ENCODE results near the gene SAMD4B. TPM values are rescaled to one million over a fixed set of nuclear protein-coding genes. Genes with fewer than 3 reads are reported as not detected.

SAMD4B gene
- total RNA-seq, 2 experiments from 2014 or later: 59.4 to 60.0 TPM

- Histone ChIP-seq H3K9me3 (ENCODE audit: low read length) (no peaks in the 10 kb centered on the region), H3K27ac (ENCODE audit: low read depth, low read length, poor library complexity, severe bottlenecking) (peak overlapping the region; percentile 78), H3K9me2 (ENCODE audit: insufficient read depth, low read length) (no peaks in the 10 kb centered on the region), H4K20me1 (ENCODE audit: insufficient read depth, low read length) (peaks cover 17% of the 10 kb centered on the region), H3K4me2 (ENCODE audit: low read length) (peak overlapping the region; percentile 93), H3K4me3 (ENCODE audit: low read depth, low read length, poor library complexity, severe bottlenecking) (peak overlapping the region; percentile 97), H2AFZ (ENCODE audit: low read length) (no peak overlapping the region), H3K79me2 (ENCODE audit: insufficient read depth, low read depth, low read length) (peaks cover 36% of the 10 kb centered on the region), H3K4me1 (ENCODE audit: insufficient read depth, low read length, poor library complexity, severe bottlenecking) (peaks cover 43% of the 10 kb centered on the region), H3K36me3 (ENCODE audit: insufficient read depth, low read length) (peaks cover 54% of the 10 kb centered on the region)
- intact Hi-C loops (cut with micrococcal nuclease; ENCODE audit: unreplicated experiment): no loop called here
- peak; percentile 20 for DNase-seq (ENCODE audit: low spot score)
- BruUV-seq (replicated peaks): no TSS peak
- ChIA-PET POLR2A (interaction anchor here (1.5 to 1.8 kb wide), 6 partner anchors 7 to 99 kb away, joined by 3 to 15 read pairs (median 8); partner anchors contain the start of genes EID2B, GMFG and SUPT5H), CTCF (ENCODE audit: unreplicated experiment) (interaction anchor here (0.5 kb wide), 1 partner anchor 504 kb away, joined by 3 read pairs; the partner anchor contains the start of genes MRPS12 and SARS2)
- no peak for TF ChIP-seq EZH2phosphoT487 (IDR thresholded peaks at IDR 0.05; ENCODE audit: borderline replicate concordance, low read depth, low read length)
- TF ChIP-seq CTCF (conservative IDR thresholded peaks at IDR 0.05; ENCODE audit: low read length): no peak
These were observed 92.2 kb downstream of the SAMD4B start for GRCh38 chr19:39434123-39435076.

Small RNAs within 50 kb of the gene (microRNA-seq; reads per million reads assigned to microRNA genes)
- not detected for gene MIR4530 (ENCODE audit: borderline replicate concordance)

Small RNAs within 50 kb of the gene (small RNA-seq; reads per million reads assigned to genes)
- gene AC011445.2 (0.36 reads per million), gene MIR4530 (not detected), gene RN7SL566P (not detected)

Other genes with a start within 250 kb of the SAMD4B start
- 7.8 and 8.1 TPM in 2 replicates for gene PAK4, start 216.6 kb upstream of the SAMD4B start, total RNA-seq (2014; rRNA removed; shearing (Covaris generic))
- 26.7 and 34.8 TPM in 2 replicates for gene PAK4, start 216.6 kb upstream of the SAMD4B start, total RNA-seq (2022)
- gene NCCRP1, start 145.5 kb upstream of the SAMD4B start, total RNA-seq (2014; rRNA removed; shearing (Covaris generic)): not detected in 2 replicates
- not detected in 2 replicates for gene NCCRP1, start 145.5 kb upstream of the SAMD4B start, total RNA-seq (2022)
- not detected in 2 replicates for gene SYCN, start 138.2 kb upstream of the SAMD4B start, total RNA-seq (2014; rRNA removed; shearing (Covaris generic))
- gene SYCN, start 138.2 kb upstream of the SAMD4B start, total RNA-seq (2022): not detected in 2 replicates
- not detected in 2 replicates for gene IFNL3, start 97.4 kb upstream of the SAMD4B start, total RNA-seq (2014; rRNA removed; shearing (Covaris generic))
- not detected in 2 replicates for gene IFNL3, start 97.4 kb upstream of the SAMD4B start, total RNA-seq (2022)
- not detected in 2 replicates for gene IFNL4, start 93.6 kb upstream of the SAMD4B start, total RNA-seq (2014; rRNA removed; shearing (Covaris generic))
- gene IFNL4, start 93.6 kb upstream of the SAMD4B start, total RNA-seq (2022): not detected in 2 replicates
- not detected in 2 replicates for gene IFNL2, start 74.0 kb upstream of the SAMD4B start, total RNA-seq (2014; rRNA removed; shearing (Covaris generic))
- gene IFNL2, start 74.0 kb upstream of the SAMD4B start, total RNA-seq (2022): not detected in 2 replicates
- gene IFNL1, start 46.0 kb upstream of the SAMD4B start, total RNA-seq (2014; rRNA removed; shearing (Covaris generic)): not detected in 2 replicates
- not detected in 2 replicates for gene IFNL1, start 46.0 kb upstream of the SAMD4B start, total RNA-seq (2022)
- gene LRFN1, start 21.6 kb upstream of the SAMD4B start, total RNA-seq (2014; rRNA removed; shearing (Covaris generic)): 1.2 and 2.0 TPM in 2 replicates
- 2.8 and 3.6 TPM in 2 replicates for gene LRFN1, start 21.6 kb upstream of the SAMD4B start, total RNA-seq (2022)
- 135 and 183 TPM in 2 replicates for gene GMFG, start 6.4 kb upstream of the SAMD4B start, total RNA-seq (2014; rRNA removed; shearing (Covaris generic))
- gene GMFG, start 6.4 kb upstream of the SAMD4B start, total RNA-seq (2022): 230 and 314 TPM in 2 replicates
- 33.1 and 35.4 TPM in 2 replicates for gene PAF1, start 48.7 kb downstream of the SAMD4B start, total RNA-seq (2014; rRNA removed; shearing (Covaris generic))
- 45.9 and 46.8 TPM in 2 replicates for gene PAF1, start 48.7 kb downstream of the SAMD4B start, total RNA-seq (2022)
- 15.7 and 28.3 TPM in 2 replicates for gene MED29, start 49.0 kb downstream of the SAMD4B start, total RNA-seq (2014; rRNA removed; shearing (Covaris generic))
- gene MED29, start 49.0 kb downstream of the SAMD4B start, total RNA-seq (2022): 31.2 and 31.3 TPM in 2 replicates
- gene ZFP36, start 64.4 kb downstream of the SAMD4B start, total RNA-seq (2014; rRNA removed; shearing (Covaris generic)): 19.4 and 21.8 TPM in 2 replicates
- 55.9 and 57.2 TPM in 2 replicates for gene ZFP36, start 64.4 kb downstream of the SAMD4B start, total RNA-seq (2022)
- 28.3 and 30.4 TPM in 2 replicates for gene PLEKHG2, start 70.2 kb downstream of the SAMD4B start, total RNA-seq (2014; rRNA removed; shearing (Covaris generic))
- gene PLEKHG2, start 70.2 kb downstream of the SAMD4B start, total RNA-seq (2022): 65.9 and 68.2 TPM in 2 replicates
- 538 and 634 TPM in 2 replicates for gene RPS16, start 93.5 kb downstream of the SAMD4B start, total RNA-seq (2014; rRNA removed; shearing (Covaris generic))
- 3,661 and 4,044 TPM in 2 replicates for gene RPS16, start 93.5 kb downstream of the SAMD4B start, total RNA-seq (2022)
- 70.1 and 74.6 TPM in 2 replicates for gene SUPT5H, start 103.2 kb downstream of the SAMD4B start, total RNA-seq (2014; rRNA removed; shearing (Covaris generic))
- 168 and 175 TPM in 2 replicates for gene SUPT5H, start 103.2 kb downstream of the SAMD4B start, total RNA-seq (2022)
- gene TIMM50, start 138.4 kb downstream of the SAMD4B start, total RNA-seq (2014; rRNA removed; shearing (Covaris generic)): 98.1 and 116 TPM in 2 replicates
- gene TIMM50, start 138.4 kb downstream of the SAMD4B start, total RNA-seq (2022): 91.1 and 93.2 TPM in 2 replicates
- 3.4 and 4.4 TPM in 2 replicates for gene DLL3, start 156.5 kb downstream of the SAMD4B start, total RNA-seq (2014; rRNA removed; shearing (Covaris generic))
- gene DLL3, start 156.5 kb downstream of the SAMD4B start, total RNA-seq (2022): 3.2 and 4.4 TPM in 2 replicates
- not detected in 2 replicates for gene SELENOV, start 172.7 kb downstream of the SAMD4B start, total RNA-seq (2014; rRNA removed; shearing (Covaris generic))
- not detected in 2 replicates for gene SELENOV, start 172.7 kb downstream of the SAMD4B start, total RNA-seq (2022)
- gene EID2B, start 190.4 kb downstream of the SAMD4B start, total RNA-seq (2014; rRNA removed; shearing (Covaris generic)): 11.7 and 13.9 TPM in 2 replicates
- gene EID2B, start 190.4 kb downstream of the SAMD4B start, total RNA-seq (2022): 8.7 and 8.8 TPM in 2 replicates
- gene EID2, start 197.7 kb downstream of the SAMD4B start, total RNA-seq (2014; rRNA removed; shearing (Covaris generic)): 19.1 and 22.9 TPM in 2 replicates
- gene EID2, start 197.7 kb downstream of the SAMD4B start, total RNA-seq (2022): 17.3 and 20.7 TPM in 2 replicates